ENCODE data around the gene RASD2. TPM values are rescaled to one million over a fixed set of nuclear protein-coding genes. Genes with fewer than 3 reads are reported as not detected.

RASD2 gene
- total RNA-seq, 4 donors from 2014 or later = 1.8 to 5.4 (median 1.9) TPM

GRCh38 chr22:35496768-35497312 is 43.8 kb upstream of the RASD2 start:
- Histone ChIP-seq H3K9me3 (no peaks in the 10 kb centered on the region), H3K4me1 (no peaks in the 10 kb centered on the region), H3K27me3 (no peaks in the 10 kb centered on the region), H3K4me3 (no peak overlapping the region), H3K36me3 (no peaks in the 10 kb centered on the region), H3K27ac (no peak overlapping the region)
- in situ Hi-C loops (cut with MboI; ENCODE audit: low sequenced_read_pairs in 4 of 4) (no loop called here), intact Hi-C loops (cut with DNase I; ENCODE audit: low total_unique reads) (no loop called here)
- DNase-seq (no peak), ATAC-seq (no peak)
- TF ChIP-seq POLR2A (IDR thresholded peaks at IDR 0.05) (no peak), CTCF (IDR thresholded peaks at IDR 0.05 in 4 of 5, conservative IDR thresholded peaks at IDR 0.05 in 1 of 5) (no peak)

- in situ Hi-C loops (cut with MboI; ENCODE audit: low sequenced_read_pairs in 4 of 4) = no loop called here
- no peak for TF ChIP-seq CTCF (IDR thresholded peaks at IDR 0.05 in 4 of 5, conservative IDR thresholded peaks at IDR 0.05 in 1 of 5)
- TF ChIP-seq POLR2A (IDR thresholded peaks at IDR 0.05) = no peak
- Histone ChIP-seq H3K36me3 (no peaks in the 10 kb centered on the region), H3K4me1 (no peaks in the 10 kb centered on the region), H3K9me3 (no peaks in the 10 kb centered on the region), H3K27me3 (no peaks in the 10 kb centered on the region), H3K4me3 (no peak overlapping the region), H3K27ac (no peak overlapping the region)
- ATAC-seq = no peak
- intact Hi-C loops (cut with DNase I; ENCODE audit: low total_unique reads) = no loop called here
- DNase-seq = no peak
These were observed 42.4 kb upstream of the RASD2 start for GRCh38 chr22:35498026-35498800.

GRCh38 chr22:35502836-35503235 is 37.8 kb upstream of the RASD2 start:
- H3K27me3 ChIP-seq = no peaks in the 10 kb centered on the region
- no peak overlapping the region for H3K4me3 ChIP-seq
- no peak for ATAC-seq
- TF ChIP-seq CTCF (IDR thresholded peaks at IDR 0.05 in 4 of 5, conservative IDR thresholded peaks at IDR 0.05 in 1 of 5) (no peak), POLR2A (IDR thresholded peaks at IDR 0.05) (no peak)
- H3K36me3 ChIP-seq = no peaks in the 10 kb centered on the region
- no peaks in the 10 kb centered on the region for H3K4me1 ChIP-seq
- no peaks in the 10 kb centered on the region for H3K9me3 ChIP-seq
- H3K27ac ChIP-seq = no peak overlapping the region
- intact Hi-C loops (cut with DNase I; ENCODE audit: low total_unique reads) = no loop called here
- no peak for DNase-seq
- in situ Hi-C loops (cut with MboI; ENCODE audit: low sequenced_read_pairs in 4 of 4) = no loop called here

- no peak overlapping the region for H3K4me3 ChIP-seq
- H3K27ac ChIP-seq = no peak overlapping the region
- TF ChIP-seq POLR2A (IDR thresholded peaks at IDR 0.05) (no peak), CTCF (IDR thresholded peaks at IDR 0.05 in 4 of 5, conservative IDR thresholded peaks at IDR 0.05 in 1 of 5) (no peak)
- DNase-seq (no peak), ATAC-seq (no peak)
- H3K9me3 ChIP-seq = no peaks in the 10 kb centered on the region
- intact Hi-C loops (cut with DNase I; ENCODE audit: low total_unique reads) (no loop called here), in situ Hi-C loops (cut with MboI; ENCODE audit: low sequenced_read_pairs in 4 of 4) (no loop called here)
- no peaks in the 10 kb centered on the region for H3K27me3 ChIP-seq
- H3K36me3 ChIP-seq = no peaks in the 10 kb centered on the region
- no peaks in the 10 kb centered on the region for H3K4me1 ChIP-seq
These were observed 35.0 kb upstream of the RASD2 start for GRCh38 chr22:35505399-35506258.

All from gastrocnemius medialis (tissue), 4 donors.